Ovary (tissue), 3 donors: ENCODE results near the gene TTC3.

Experiments
- CTCF ChIP-seq, 3 donors: fragments of 450-650 bp in 2 of 3; fragments of 200-600 bp in 1 of 3; IDR thresholded peaks; one replicate each; pipeline versions ENCODE4 v1.5.1 to v1.8.0; 2016 to 2022; ENCODE audit warnings: antibody characterized with exemption in 3 of 3, mild to moderate bottlenecking in 1 of 3
- EP300 ChIP-seq: sonication (generic); formaldehyde crosslinking; IDR thresholded peaks from one replicate; pipeline ENCODE4 v1.6.1; 2017; ENCODE audit warnings: antibody characterized with exemption
- POLR2A ChIP-seq: fragments of 450-650 bp; IDR thresholded peaks from one replicate; pipeline ENCODE4 v1.6.1; 2017; ENCODE audit warnings: antibody characterized with exemption, mild to moderate bottlenecking, moderate library complexity
- donor health status: DM: no; HTN: no; CAD: no.

GRCh38 chr21:37176716-37177115 is 103.7 kb downstream of the TTC3 start:
- no peak for TF ChIP-seq CTCF (IDR thresholded peaks at IDR 0.05)
- no peak for TF ChIP-seq POLR2A
- no peak for TF ChIP-seq EP300
